AG09309 (cell line): Measurements from ENCODE around the gene BMP7.
"Not testable (repeated sequence)": the region's sequence is repeated elsewhere in the genome, so short reads cannot be mapped to it uniquely, and the experiment has no call there.

Experiments used
- DNase-seq: peaks from one replicate; pipeline ENCODE4 v3.0.0-alpha.2; 2010; ENCODE audit warnings: low read depth
- H3K4me3 ChIP-seq: 2 replicates; pipeline ENCODE4 v1.5.1; 2011; ENCODE audit warnings: mild to moderate bottlenecking, low read depth, low read length, moderate library complexity; ENCODE audit not compliant: control insufficient read depth
- CTCF ChIP-seq: IDR thresholded peaks from 2 replicates; pipeline ENCODE4 v1.5.1; 2011; ENCODE audit warnings: mild to moderate bottlenecking, low read depth, low read length, inconsistent platforms; ENCODE audit not compliant: insufficient read depth, control insufficient read depth; ENCODE audit errors: missing control alignments

The BMP7 gene

DNA sequence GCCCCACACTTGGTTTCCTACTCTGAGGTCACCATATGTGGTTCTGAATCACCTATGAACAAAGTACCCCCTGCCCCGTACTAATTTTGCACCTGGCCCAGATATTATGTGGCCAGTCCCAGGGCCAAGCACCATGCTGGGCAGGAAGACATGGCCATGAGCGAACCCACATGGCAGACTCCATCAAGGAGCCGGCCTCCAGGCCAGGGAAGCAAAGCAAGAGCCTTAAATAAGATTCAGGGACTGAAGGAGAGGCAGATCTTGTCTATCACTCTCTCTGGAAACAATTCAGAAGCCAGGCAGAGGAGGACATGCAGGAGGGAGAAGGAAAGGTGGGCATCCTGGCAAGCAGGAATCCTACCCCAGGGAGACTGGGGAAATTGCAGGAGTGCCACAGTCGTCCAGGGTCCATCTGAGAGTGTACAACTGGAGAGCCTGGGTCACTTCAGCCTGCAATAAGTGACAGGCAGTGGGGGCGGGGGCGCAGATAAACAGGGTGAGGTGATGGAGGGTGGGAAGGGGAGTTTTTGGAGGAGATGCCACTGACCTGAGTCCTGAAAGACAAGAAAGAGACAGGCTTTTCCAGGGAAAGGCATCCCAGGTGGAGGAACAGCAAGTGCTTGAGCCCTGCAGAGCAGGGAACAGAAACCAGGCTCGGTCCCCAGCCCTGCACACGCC is 2.1 kb upstream of the BMP7 start:
- H3K4me3 ChIP-seq = no peak overlapping the region
- DNase-seq = no peak
- no peak for TF ChIP-seq CTCF

GRCh38 chr20:57267158-57267821 is 849 bp upstream of the BMP7 start:
- TF ChIP-seq CTCF = no peak
- no peak for DNase-seq
- H3K4me3 ChIP-seq = no peak overlapping the region

- H3K4me3 ChIP-seq = no peak overlapping the region
- no peak for TF ChIP-seq CTCF
- no peak for DNase-seq
These were observed 497 bp downstream of the BMP7 start for GRCh38 chr20:57265997-57266290.

DNA sequence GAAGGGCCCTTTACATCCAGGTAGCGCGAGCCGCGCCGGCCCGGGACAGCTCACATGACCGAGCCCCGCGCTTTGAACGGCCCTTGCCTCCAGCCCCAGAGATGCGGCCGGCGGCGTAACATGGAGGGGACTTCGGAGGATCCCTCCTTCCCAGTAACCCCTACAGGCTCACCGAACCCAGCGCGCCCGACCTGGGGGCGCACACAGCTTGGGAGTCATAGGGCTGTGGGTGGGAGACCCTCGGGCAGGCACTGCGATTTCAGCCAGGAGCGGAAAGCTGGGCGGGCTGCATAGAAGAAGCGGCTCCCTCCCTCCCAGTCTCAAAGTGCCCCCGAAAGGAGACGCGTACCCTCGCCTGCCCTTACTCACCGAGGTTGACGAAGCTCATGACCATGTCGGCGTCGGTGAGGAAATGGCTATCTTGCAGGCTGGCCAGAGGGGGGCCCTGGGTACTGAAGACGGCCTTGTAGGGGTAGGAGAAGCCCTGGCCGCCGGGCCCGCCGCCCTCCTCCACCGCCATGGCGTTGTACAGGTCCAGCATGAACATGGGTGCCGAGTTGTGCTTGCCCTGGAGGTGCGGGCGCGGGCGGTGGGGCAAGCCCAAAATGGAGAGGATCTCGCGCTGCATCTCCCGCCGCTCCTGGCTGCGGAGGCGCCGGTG is 975 bp downstream of the BMP7 start:
- DNase-seq = no peak
- H3K4me3 ChIP-seq = no peak overlapping the region
- no peak for TF ChIP-seq CTCF

DNA sequence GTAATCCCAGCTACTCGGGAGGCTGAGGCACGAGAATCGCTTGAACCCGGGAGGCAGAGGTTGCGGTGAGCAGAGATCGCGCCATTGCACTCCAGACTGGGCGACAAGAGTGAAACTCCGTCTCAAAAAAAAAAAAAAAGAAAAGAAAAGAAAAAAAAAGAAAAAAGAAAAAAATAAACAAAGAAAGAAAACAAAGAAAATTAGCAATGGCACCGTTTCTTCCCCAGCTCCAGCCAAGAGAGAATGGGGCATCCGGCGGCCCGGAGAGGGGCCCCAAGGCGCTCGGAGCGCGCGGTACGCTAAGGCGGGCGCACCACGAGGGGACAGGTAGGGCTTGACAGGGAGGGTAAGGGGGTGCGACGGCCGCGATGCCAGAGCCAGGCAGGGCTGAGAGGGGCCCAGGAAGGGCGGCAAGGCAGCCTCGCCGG is 1.5 kb downstream of the BMP7 start:
- not testable (repeated sequence) for DNase-seq, H3K4me3 ChIP-seq

DNA sequence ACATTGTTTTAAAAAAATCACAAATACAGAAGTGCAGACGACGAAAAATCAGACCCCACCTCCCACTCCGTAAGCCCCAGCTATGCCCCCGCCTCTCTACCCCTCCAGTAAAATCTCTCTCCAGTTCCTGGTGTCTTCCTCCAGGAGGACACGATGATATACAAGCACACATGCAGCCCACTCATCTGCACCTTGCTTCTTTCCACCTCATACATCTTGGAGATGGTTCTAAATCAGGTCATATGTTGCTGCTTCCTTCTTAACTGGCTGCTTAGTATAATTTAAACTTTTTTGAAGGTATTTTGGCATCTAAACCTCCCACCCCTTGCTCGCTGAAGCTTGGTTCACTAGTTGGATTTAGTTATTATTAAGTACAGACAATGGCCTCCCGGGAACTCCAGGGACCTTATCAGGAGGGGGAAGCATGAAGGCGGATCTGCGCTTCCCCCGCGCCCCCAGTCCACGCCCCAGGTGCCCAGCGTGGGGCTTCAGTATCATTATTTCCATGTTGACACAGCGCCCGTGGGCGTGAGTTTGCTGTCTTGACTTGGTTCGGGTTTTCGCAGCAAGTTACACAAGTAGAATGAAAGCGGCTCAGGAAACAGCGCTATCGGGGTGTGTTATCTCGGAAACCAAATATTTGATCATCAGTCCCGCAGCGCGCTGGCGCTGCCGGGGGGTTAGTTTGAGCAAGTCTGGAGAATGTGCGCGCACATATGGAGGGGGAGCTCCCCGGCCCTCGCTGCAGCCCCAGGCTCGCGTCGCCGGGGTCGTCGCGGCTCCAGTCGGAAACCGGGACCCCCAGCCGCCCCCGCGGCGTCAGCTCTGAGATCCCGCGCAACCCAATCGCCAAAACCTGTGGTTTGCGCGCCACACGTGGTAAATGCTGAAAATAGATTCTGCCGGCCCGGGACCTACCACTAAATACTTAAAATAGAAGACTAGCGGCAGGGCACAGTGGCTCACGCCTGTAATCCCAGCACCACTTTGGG is 2.3 kb downstream of the BMP7 start:
- H3K4me3 ChIP-seq = no peak overlapping the region
- DNase-seq = no peak
- no peak for TF ChIP-seq CTCF
